Measurements from ENCODE around the gene ADD2.

ADD2 gene

GRCh38 chr2:70779911-70780545 is 12.0 kb upstream of the ADD2 start:
- WGBS (ENCODE audit: insufficient coverage), result 97% methylated on average over 8 of the region's 8 CpGs

GRCh38 chr2:70779491-70779890 is 11.5 kb upstream of the ADD2 start:
- peaks cover 4 to 17% (median 10%) of the 10 kb centered on the region in 5 experiments for H3K27me3 ChIP-seq (replicated peaks in 2 of 5; ENCODE audit: control insufficient read depth in 4 of 5, insufficient read depth in 5 of 5, low read length in 4 of 5)
- ChIA-PET POLR2A (no interaction called here), CTCF (interaction anchor here (1.1 kb wide), 1 partner anchor 9 kb away, joined by 3 read pairs; no protein-coding TSS in a partner anchor)
- no peaks in the 10 kb centered on the region for H3K9me3 ChIP-seq (ENCODE audit: control extremely low read depth in 1 of 5, control insufficient read depth in 4 of 5, insufficient read depth in 2 of 5, low read depth in 1 of 5, low read length in 4 of 5)
- H3K4me3 ChIP-seq (ENCODE audit: control insufficient read depth in 1 of 7, extremely low read depth in 1 of 7, insufficient read depth in 4 of 7, low read depth in 2 of 7, low read length in 6 of 7), result no peak overlapping the region
- DNase-seq, result no peak
- H3K27ac ChIP-seq (ENCODE audit: insufficient read depth in 1 of 2, low read depth in 1 of 2, low read length in 2 of 2, poor library complexity in 1 of 2, severe bottlenecking in 2 of 2), result no peak overlapping the region
- no peaks in the 10 kb centered on the region for H3K36me3 ChIP-seq (ENCODE audit: control insufficient read depth in 4 of 4, insufficient read depth in 4 of 4, low read length in 3 of 4)
- WGBS (ENCODE audit: insufficient coverage), result 100% methylated on average over 2 of the region's 3 CpGs
- H3K4me1 ChIP-seq (ENCODE audit: control extremely low read depth in 1 of 4, control insufficient read depth in 4 of 4, insufficient read depth in 4 of 4, low read length in 3 of 4), result peaks cover 0 to 4% (median 1%) of the 10 kb centered on the region in 4 experiments

More at GRCh38 chr2:70779911-70780545, 12.0 kb upstream of the ADD2 start:
- ChIA-PET CTCF (interaction anchor here (1.5 kb wide), 1 partner anchor 10 kb away, joined by 6 read pairs; the partner anchor contains the start of gene FIGLA), POLR2A (no interaction called here)
- no peak for DNase-seq
- Histone ChIP-seq H3K9me3 (ENCODE audit: control extremely low read depth in 1 of 5, control insufficient read depth in 4 of 5, insufficient read depth in 2 of 5, low read depth in 1 of 5, low read length in 4 of 5) (no peaks in the 10 kb centered on the region), H3K36me3 (ENCODE audit: control insufficient read depth in 4 of 4, insufficient read depth in 4 of 4, low read length in 3 of 4) (no peaks in the 10 kb centered on the region), H3K27me3 (replicated peaks in 2 of 5; ENCODE audit: control insufficient read depth in 4 of 5, insufficient read depth in 5 of 5, low read length in 4 of 5) (peaks cover 4 to 17% (median 10%) of the 10 kb centered on the region in 5 experiments), H3K4me3 (ENCODE audit: control insufficient read depth in 1 of 7, extremely low read depth in 1 of 7, insufficient read depth in 4 of 7, low read depth in 2 of 7, low read length in 6 of 7) (no peak overlapping the region), H3K4me1 (ENCODE audit: control extremely low read depth in 1 of 4, control insufficient read depth in 4 of 4, insufficient read depth in 4 of 4, low read length in 3 of 4) (peaks cover 0 to 4% (median 1%) of the 10 kb centered on the region in 4 experiments), H3K27ac (ENCODE audit: insufficient read depth in 1 of 2, low read depth in 1 of 2, low read length in 2 of 2, poor library complexity in 1 of 2, severe bottlenecking in 2 of 2) (no peak overlapping the region)

- H3K27ac ChIP-seq (ENCODE audit: insufficient read depth in 1 of 2, low read depth in 1 of 2, low read length in 2 of 2, poor library complexity in 1 of 2, severe bottlenecking in 2 of 2), result no peak overlapping the region
- POLR2A ChIA-PET, result no interaction called here
- no CpG with 5 or more reads among the region's 1 CpG for WGBS (ENCODE audit: insufficient coverage)
- peaks cover 0 to 3% (median 0%) of the 10 kb centered on the region in 5 experiments for H3K9me3 ChIP-seq (ENCODE audit: control extremely low read depth in 1 of 5, control insufficient read depth in 4 of 5, insufficient read depth in 2 of 5, low read depth in 1 of 5, low read length in 4 of 5)
- CTCF ChIA-PET, result interaction anchor here (0.6 to 1.3 kb wide), 6 partner anchors 8 to 92 kb away, joined by 3 to 5 read pairs (median 3); partner anchors contain the start of gene ADD2
- no peak overlapping the region for H3K4me3 ChIP-seq (ENCODE audit: control insufficient read depth in 1 of 7, extremely low read depth in 1 of 7, insufficient read depth in 4 of 7, low read depth in 2 of 7, low read length in 6 of 7)
- H3K36me3 ChIP-seq (ENCODE audit: control insufficient read depth in 4 of 4, insufficient read depth in 4 of 4, low read length in 3 of 4), result no peaks in the 10 kb centered on the region
- DNase-seq, result no peak
- H3K4me1 ChIP-seq (ENCODE audit: control extremely low read depth in 1 of 4, control insufficient read depth in 4 of 4, insufficient read depth in 4 of 4, low read length in 3 of 4), result peaks cover 0 to 4% (median 1%) of the 10 kb centered on the region in 4 experiments
- peaks cover 4 to 18% (median 11%) of the 10 kb centered on the region in 5 experiments for H3K27me3 ChIP-seq (replicated peaks in 2 of 5; ENCODE audit: control insufficient read depth in 4 of 5, insufficient read depth in 5 of 5, low read length in 4 of 5)
Observed at GRCh38 chr2:70778676-70779075, 10.7 kb upstream of the ADD2 start.

GRCh38 chr2:70777450-70777849 is 9.4 kb upstream of the ADD2 start:
- peaks cover 0 to 3% (median 2%) of the 10 kb centered on the region in 5 experiments for H3K9me3 ChIP-seq (ENCODE audit: control extremely low read depth in 1 of 5, control insufficient read depth in 4 of 5, insufficient read depth in 2 of 5, low read depth in 1 of 5, low read length in 4 of 5)
- no peak overlapping the region for H3K4me3 ChIP-seq (ENCODE audit: control insufficient read depth in 1 of 7, extremely low read depth in 1 of 7, insufficient read depth in 4 of 7, low read depth in 2 of 7, low read length in 6 of 7)
- peaks cover 0 to 4% (median 1%) of the 10 kb centered on the region in 4 experiments for H3K4me1 ChIP-seq (ENCODE audit: control extremely low read depth in 1 of 4, control insufficient read depth in 4 of 4, insufficient read depth in 4 of 4, low read length in 3 of 4)
- H3K27me3 ChIP-seq (replicated peaks in 2 of 5; ENCODE audit: control insufficient read depth in 4 of 5, insufficient read depth in 5 of 5, low read length in 4 of 5), result peaks cover 4 to 18% (median 11%) of the 10 kb centered on the region in 5 experiments
- CTCF ChIA-PET, result interaction anchor here (1.8 kb wide), 1 partner anchor 9 kb away, joined by 6 read pairs; the partner anchor contains the start of gene ADD2
- H3K27ac ChIP-seq (ENCODE audit: insufficient read depth in 1 of 2, low read depth in 1 of 2, low read length in 2 of 2, poor library complexity in 1 of 2, severe bottlenecking in 2 of 2), result no peak overlapping the region
- WGBS (ENCODE audit: insufficient coverage), result 24% methylated on average over 2 of the region's 2 CpGs
- POLR2A ChIA-PET, result interaction anchor here (0.5 kb wide), 1 partner anchor 11 kb away, joined by 3 read pairs; no protein-coding TSS in a partner anchor
- H3K36me3 ChIP-seq (ENCODE audit: control insufficient read depth in 4 of 4, insufficient read depth in 4 of 4, low read length in 3 of 4), result no peaks in the 10 kb centered on the region
- no peak for DNase-seq

GRCh38 chr2:70776266-70776665 is 8.3 kb upstream of the ADD2 start:
- no peaks in the 10 kb centered on the region for H3K36me3 ChIP-seq (ENCODE audit: control insufficient read depth in 4 of 4, insufficient read depth in 4 of 4, low read length in 3 of 4)

GRCh38 chr2:70775141-70775540 is 7.1 kb upstream of the ADD2 start:
- Histone ChIP-seq H3K36me3 (ENCODE audit: control insufficient read depth in 4 of 4, insufficient read depth in 4 of 4, low read length in 3 of 4) (no peaks in the 10 kb centered on the region), H3K27ac (ENCODE audit: insufficient read depth in 1 of 2, low read depth in 1 of 2, low read length in 2 of 2, poor library complexity in 1 of 2, severe bottlenecking in 2 of 2) (no peak overlapping the region), H3K4me1 (ENCODE audit: control extremely low read depth in 1 of 4, control insufficient read depth in 4 of 4, insufficient read depth in 4 of 4, low read length in 3 of 4) (peaks cover 0 to 4% (median 1%) of the 10 kb centered on the region in 4 experiments), H3K4me3 (ENCODE audit: control insufficient read depth in 1 of 7, extremely low read depth in 1 of 7, insufficient read depth in 4 of 7, low read depth in 2 of 7, low read length in 6 of 7) (no peak overlapping the region), H3K27me3 (replicated peaks in 2 of 5; ENCODE audit: control insufficient read depth in 4 of 5, insufficient read depth in 5 of 5, low read length in 4 of 5) (peaks cover 4 to 28% (median 13%) of the 10 kb centered on the region in 5 experiments), H3K9me3 (ENCODE audit: control extremely low read depth in 1 of 5, control insufficient read depth in 4 of 5, insufficient read depth in 2 of 5, low read depth in 1 of 5, low read length in 4 of 5) (peaks cover 0 to 3% (median 2%) of the 10 kb centered on the region in 5 experiments)
- DNase-seq, result no peak
- WGBS (ENCODE audit: insufficient coverage), result 92% methylated on average over 2 of the region's 2 CpGs
- POLR2A ChIA-PET, result no interaction called here
- CTCF ChIA-PET, result interaction anchor here (0.9 to 1.3 kb wide), 3 partner anchors 10 to 191 kb away, joined by 3 to 4 read pairs (median 4); no protein-coding TSS in a partner anchor

More at GRCh38 chr2:70776266-70776665, 8.3 kb upstream of the ADD2 start:
- peaks cover 0 to 3% (median 2%) of the 10 kb centered on the region in 5 experiments for H3K9me3 ChIP-seq (ENCODE audit: control extremely low read depth in 1 of 5, control insufficient read depth in 4 of 5, insufficient read depth in 2 of 5, low read depth in 1 of 5, low read length in 4 of 5)
- peaks cover 0 to 4% (median 1%) of the 10 kb centered on the region in 4 experiments for H3K4me1 ChIP-seq (ENCODE audit: control extremely low read depth in 1 of 4, control insufficient read depth in 4 of 4, insufficient read depth in 4 of 4, low read length in 3 of 4)
- no CpG with 5 or more reads among the region's 3 CpGs for WGBS (ENCODE audit: insufficient coverage)
- H3K27ac ChIP-seq (ENCODE audit: insufficient read depth in 1 of 2, low read depth in 1 of 2, low read length in 2 of 2, poor library complexity in 1 of 2, severe bottlenecking in 2 of 2), result no peak overlapping the region
- no peak for DNase-seq
- no peak overlapping the region for H3K4me3 ChIP-seq (ENCODE audit: control insufficient read depth in 1 of 7, extremely low read depth in 1 of 7, insufficient read depth in 4 of 7, low read depth in 2 of 7, low read length in 6 of 7)
- ChIA-PET CTCF (interaction anchor here (0.6 to 1.8 kb wide), 3 partner anchors 8 to 295 kb away, joined by 3 to 6 read pairs (median 3); partner anchors contain the start of gene ADD2), POLR2A (no interaction called here)
- H3K27me3 ChIP-seq (replicated peaks in 2 of 5; ENCODE audit: control insufficient read depth in 4 of 5, insufficient read depth in 5 of 5, low read length in 4 of 5), result peaks cover 4 to 25% (median 15%) of the 10 kb centered on the region in 5 experiments

Measured in common myeloid progenitor, CD34-positive (primary cell).